Neutrophil (primary cell): ENCODE results near the gene IGF2.

Experiments used
- H3K27ac ChIP-seq: fragments of 200-600 bp; sonication (generic); 2 replicates; pipeline ENCODE4 v1.5.1; 2016; ENCODE audit warnings: mild to moderate bottlenecking, moderate library complexity
- H3K27me3 ChIP-seq: fragments of 200-600 bp; sonication (generic); 2 replicates; pipeline ENCODE4 v1.6.0; 2016; ENCODE audit warnings: mild to moderate bottlenecking
- H3K36me3 ChIP-seq: fragments of 200-600 bp; sonication (generic); 2 replicates; pipeline ENCODE4 v1.5.1; 2017
- H3K4me1 ChIP-seq, 2 experiments: fragments of 200-600 bp in 1 of 2; sonication (generic) in 1 of 2; 1 replicate in 1 of 2; 2 replicates in 1 of 2; pipeline versions ENCODE4 v1.5.1 to v1.6.1; 2013 to 2016; ENCODE audit warnings: low read depth in 1 of 2, low read length in 1 of 2, mild to moderate bottlenecking in 1 of 2, moderate library complexity in 1 of 2; ENCODE audit not compliant: control insufficient read depth in 1 of 2, insufficient read depth in 1 of 2
- H3K4me3 ChIP-seq, 2 experiments: fragments of 200-600 bp in 1 of 2; sonication (generic) in 1 of 2; 1 replicate in 1 of 2; 2 replicates in 1 of 2; pipeline ENCODE4 v1.5.1; 2013 to 2016; ENCODE audit warnings: low read depth in 1 of 2, low read length in 1 of 2, mild to moderate bottlenecking in 1 of 2, moderate library complexity in 1 of 2
- H3K9me3 ChIP-seq: fragments of 200-600 bp; sonication (generic); 2 replicates; pipeline ENCODE4 v1.5.1; 2016
- CTCF ChIP-seq: fragments of 200-600 bp; sonication (generic); IDR thresholded peaks from 2 replicates; pipeline ENCODE4 v1.5.1; 2016; ENCODE audit warnings: antibody characterized with exemption

IGF2 gene

DNA sequence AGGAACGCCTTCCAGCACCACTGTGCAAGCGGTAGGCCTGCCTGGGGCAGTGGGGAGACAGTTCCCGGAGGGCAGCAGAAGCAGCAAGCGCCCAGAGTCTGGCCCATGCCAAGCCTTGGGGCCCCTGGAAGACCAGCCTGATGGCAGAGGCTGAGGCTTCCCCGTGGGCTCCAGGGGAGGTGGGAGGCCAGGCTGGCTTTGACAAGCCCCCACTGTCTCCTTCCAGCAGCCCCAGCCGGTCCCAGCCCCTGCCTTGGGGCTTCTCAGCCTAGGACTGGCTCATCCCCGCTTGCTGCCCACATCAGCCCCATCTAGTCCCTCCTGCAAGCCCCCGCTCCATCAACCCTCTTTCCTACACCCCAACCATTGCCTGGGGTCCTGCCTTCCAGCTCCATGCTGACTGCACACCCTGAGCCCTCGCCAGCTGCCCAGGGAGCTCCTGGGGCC is 46.7 kb downstream of the IGF2 start:
- H3K4me1 ChIP-seq: no peaks in the 10 kb centered on the region
- no peaks in the 10 kb centered on the region for H3K9me3 ChIP-seq
- no peaks in the 10 kb centered on the region for H3K36me3 ChIP-seq
- TF ChIP-seq CTCF: no peak
- no peak overlapping the region for H3K27ac ChIP-seq
- H3K27me3 ChIP-seq: peaks cover 35% of the 10 kb centered on the region
- no peak overlapping the region for H3K4me3 ChIP-seq

GRCh38 chr11:2091786-2092463 is 47.3 kb downstream of the IGF2 start:
- Histone ChIP-seq H3K9me3 (no peaks in the 10 kb centered on the region), H3K4me1 (no peaks in the 10 kb centered on the region), H3K27me3 (peaks cover 35% of the 10 kb centered on the region), H3K27ac (no peak overlapping the region), H3K4me3 (no peak overlapping the region), H3K36me3 (no peaks in the 10 kb centered on the region)
- TF ChIP-seq CTCF: no peak

DNA sequence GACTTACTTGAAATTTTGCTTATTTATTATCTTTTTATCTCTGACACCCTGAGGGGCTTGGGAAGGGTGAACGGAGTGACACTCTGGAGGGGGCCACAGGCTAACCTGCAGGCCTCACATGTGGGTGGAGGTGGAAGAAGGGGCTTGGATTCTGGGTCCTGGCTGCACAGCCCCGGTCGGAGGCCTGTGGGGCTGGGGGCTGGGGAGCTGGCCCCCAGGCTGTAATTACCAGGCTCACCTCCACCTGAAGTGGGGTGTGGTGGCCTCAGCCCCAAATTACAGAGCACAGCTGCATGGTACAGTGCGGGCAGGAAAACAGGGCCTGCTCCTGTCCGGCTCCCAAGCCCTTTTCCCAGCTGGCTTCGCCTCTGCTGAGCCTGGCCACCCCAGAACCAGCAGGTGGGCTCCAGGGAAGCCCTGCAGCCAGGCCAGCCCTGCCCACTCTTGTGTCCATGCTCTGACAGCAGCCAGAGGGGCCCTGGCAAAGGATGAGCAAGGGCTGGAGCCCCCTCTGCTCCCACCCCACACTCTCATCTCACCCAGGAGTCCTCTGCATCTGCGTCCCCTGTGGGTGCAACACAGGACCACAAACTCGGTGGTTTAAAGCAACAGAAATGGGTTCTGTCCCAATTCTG is 48.0 kb downstream of the IGF2 start:
- no peaks in the 10 kb centered on the region for H3K4me1 ChIP-seq
- H3K36me3 ChIP-seq: no peaks in the 10 kb centered on the region
- TF ChIP-seq CTCF: no peak
- H3K4me3 ChIP-seq: no peak overlapping the region
- peaks cover 35% of the 10 kb centered on the region for H3K27me3 ChIP-seq
- H3K9me3 ChIP-seq: no peaks in the 10 kb centered on the region
- no peak overlapping the region for H3K27ac ChIP-seq

DNA sequence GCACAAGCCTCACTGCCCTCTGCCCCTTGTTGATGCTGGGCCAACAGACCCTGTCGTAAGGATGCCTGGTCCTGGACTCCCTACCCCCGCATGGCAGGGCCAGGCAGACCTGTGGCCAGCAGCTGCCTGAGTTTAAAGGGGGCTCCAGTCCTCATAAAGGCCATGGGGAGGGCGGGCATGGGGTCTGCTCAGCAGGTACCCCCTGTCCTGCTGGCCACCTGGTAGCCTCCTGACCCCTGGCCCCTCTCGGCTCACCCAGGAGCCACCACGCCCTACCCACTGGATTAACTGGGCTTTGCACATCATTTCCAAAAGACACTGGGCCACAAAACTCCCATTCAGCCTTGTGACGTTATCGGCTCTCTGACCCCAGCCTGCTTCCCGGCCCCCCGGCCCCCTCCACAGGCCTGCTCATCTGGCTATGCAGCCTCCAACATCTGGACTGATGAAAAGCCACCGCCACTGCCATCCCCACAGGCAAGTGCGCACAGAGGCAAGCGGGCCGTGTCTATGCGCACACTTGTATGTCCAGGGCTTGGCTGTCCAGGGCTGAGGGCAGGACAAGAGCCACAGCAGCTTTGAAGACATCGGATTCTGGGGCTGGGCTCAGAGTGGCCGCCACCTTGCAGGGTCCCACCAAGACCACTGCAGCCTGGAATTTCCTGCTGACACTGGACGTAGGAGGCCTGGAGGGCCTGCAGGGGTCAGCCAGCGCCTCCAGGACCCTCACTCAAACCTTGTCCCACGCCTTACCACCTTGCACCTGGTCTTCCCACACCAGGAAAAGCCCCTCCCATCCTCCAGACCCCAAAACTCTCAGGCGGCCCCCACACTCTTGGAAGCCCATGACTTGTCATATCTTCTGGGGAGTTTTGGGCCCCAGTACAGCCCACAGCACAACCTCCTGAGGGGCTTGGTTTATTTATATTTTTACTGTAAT is 48.7 kb downstream of the IGF2 start:
- Histone ChIP-seq H3K27me3 (peaks cover 35% of the 10 kb centered on the region), H3K4me3 (no peak overlapping the region), H3K9me3 (no peaks in the 10 kb centered on the region), H3K4me1 (no peaks in the 10 kb centered on the region), H3K27ac (no peak overlapping the region), H3K36me3 (no peaks in the 10 kb centered on the region)
- no peak for TF ChIP-seq CTCF

- TF ChIP-seq CTCF: no peak
- H3K36me3 ChIP-seq: no peaks in the 10 kb centered on the region
- H3K27me3 ChIP-seq: peaks cover 35% of the 10 kb centered on the region
- no peak overlapping the region for H3K4me3 ChIP-seq
- no peaks in the 10 kb centered on the region for H3K9me3 ChIP-seq
- no peaks in the 10 kb centered on the region for H3K4me1 ChIP-seq
- no peak overlapping the region for H3K27ac ChIP-seq
Observed at GRCh38 chr11:2089536-2090165, 49.5 kb downstream of the IGF2 start.
